ENCODE data around the gene ZSCAN1.

GRCh38 chr19:58038688-58039204 lies 4.9 kb downstream of the ZSCAN1 start:
- TF ChIP-seq CTCF (IDR thresholded peaks at IDR 0.05) (no peak), POLR2A (IDR thresholded peaks at IDR 0.05) (no peak)

Measured in ovary (tissue), 3 donors.